HepG2 (cell line): Measurements from ENCODE around the gene GOLGA6C. TPM values are rescaled to one million over a fixed set of nuclear protein-coding genes. Genes with fewer than 3 reads are reported as not detected.

Experiments
- BRD4 ChIP-seq: sonication (generic); formaldehyde crosslinking; IDR thresholded peaks from 2 replicates; pipeline ENCODE4 v1.4.0; 2020; ENCODE audit warnings: missing genetic modification reagents
- CENPT ChIP-seq: sonication (generic); formaldehyde crosslinking; IDR thresholded peaks from 2 replicates; pipeline ENCODE4 v1.8.0; 2022; ENCODE audit warnings: low read depth, mild to moderate bottlenecking, moderate library complexity, missing genetic modification reagents
- ESRRA ChIP-seq: sonication (generic); formaldehyde crosslinking; IDR thresholded peaks from 2 replicates; pipeline ENCODE4 v1.5.1; 2020; ENCODE audit warnings: mild to moderate bottlenecking, low read depth, missing genetic modification reagents
- FOXA3 ChIP-seq: IDR thresholded peaks from 2 replicates; pipeline ENCODE4 v1.6.1; 2016; ENCODE audit warnings: missing genetic modification reagents, missing compliant biosample characterization
- HBP1 ChIP-seq: IDR thresholded peaks from 2 replicates; pipeline ENCODE4 v1.6.1; 2016; ENCODE audit warnings: low read depth, control low read depth
- HES4 ChIP-seq: sonication (generic); formaldehyde crosslinking; IDR thresholded peaks from 2 replicates; pipeline ENCODE4 v1.9.0; 2021; ENCODE audit warnings: mild to moderate bottlenecking, missing genetic modification reagents, borderline replicate concordance
- LBX2 ChIP-seq: sonication (generic); formaldehyde crosslinking; IDR thresholded peaks from 2 replicates; pipeline ENCODE4 v1.5.0; 2020; ENCODE audit warnings: missing genetic modification reagents, mild to moderate bottlenecking, borderline replicate concordance
- MED8 ChIP-seq: sonication (generic); formaldehyde crosslinking; IDR thresholded peaks from 2 replicates; pipeline ENCODE4 v1.8.1; 2023; ENCODE audit warnings: mild to moderate bottlenecking, missing genetic modification reagents; ENCODE audit not compliant: insufficient replicate concordance
- MEIS1 ChIP-seq: sonication (generic); formaldehyde crosslinking; IDR thresholded peaks from 2 replicates; pipeline ENCODE4 v1.9.0; 2021; ENCODE audit warnings: mild to moderate bottlenecking, missing genetic modification reagents, moderate library complexity, borderline replicate concordance
- NFE2L2 ChIP-seq: fragments of 150-350 bp; IDR thresholded peaks from 2 replicates; pipeline ENCODE4 v1.6.1; 2014; ENCODE audit warnings: low read length
- NR0B2 ChIP-seq: sonication (generic); formaldehyde crosslinking; IDR thresholded peaks from 2 replicates; pipeline ENCODE4 v1.4.0; 2020; ENCODE audit warnings: mild to moderate bottlenecking, missing genetic modification reagents
- NR2F2 ChIP-seq: IDR thresholded peaks from 2 replicates; pipeline ENCODE4 v1.6.1; 2012; ENCODE audit warnings: low read depth, inconsistent platforms, borderline replicate concordance
- RBFOX2 ChIP-seq: fragments of 200-400 bp; formaldehyde crosslinking; IDR thresholded peaks from 2 replicates; pipeline ENCODE4 v1.6.1; 2017; ENCODE audit warnings: low read depth, mild to moderate bottlenecking, low read length
- RFXANK ChIP-seq: IDR thresholded peaks from 2 replicates; pipeline ENCODE4 v1.6.1; 2016
- TIGD3 ChIP-seq: sonication (generic); formaldehyde crosslinking; IDR thresholded peaks from 2 replicates; pipeline ENCODE4 v1.5.1; 2020; ENCODE audit warnings: mild to moderate bottlenecking, missing genetic modification reagents, borderline replicate concordance
- USF2 ChIP-seq, 2 experiments: sonication (generic) in 1 of 2; formaldehyde crosslinking in 1 of 2; IDR thresholded peaks; 2 replicates each; pipeline versions ENCODE4 v1.5.1 to v1.6.1; 2011 to 2020; ENCODE audit warnings: borderline replicate concordance in 1 of 2, low read depth in 1 of 2, low read length in 1 of 2, mild to moderate bottlenecking in 1 of 2, missing genetic modification reagents in 1 of 2, moderate library complexity in 1 of 2
- ZBTB49 ChIP-seq: sonication (generic); formaldehyde crosslinking; IDR thresholded peaks from 2 replicates; pipeline ENCODE4 v1.4.0; 2020; ENCODE audit warnings: missing genetic modification reagents, borderline replicate concordance
- ZKSCAN8 ChIP-seq: IDR thresholded peaks from 2 replicates; pipeline ENCODE4 v1.6.1; 2016; ENCODE audit warnings: borderline replicate concordance, missing genetic modification reagents, missing compliant biosample characterization
- ZNF12 ChIP-seq: sonication (generic); formaldehyde crosslinking; IDR thresholded peaks from 2 replicates; pipeline ENCODE4 v1.5.0; 2020; ENCODE audit warnings: missing genetic modification reagents
- ZNF282 ChIP-seq: fragments of 450-650 bp; IDR thresholded peaks from 2 replicates; pipeline ENCODE4 v1.6.1; 2018; ENCODE audit not compliant: partially characterized antibody
- ZNF326 ChIP-seq: sonication (generic); formaldehyde crosslinking; IDR thresholded peaks from 2 replicates; pipeline ENCODE4 v1.4.0; 2020; ENCODE audit warnings: missing genetic modification reagents, borderline replicate concordance
- ZNF33B ChIP-seq: sonication (generic); formaldehyde crosslinking; IDR thresholded peaks from 2 replicates; pipeline ENCODE4 v1.5.1; 2020; ENCODE audit warnings: mild to moderate bottlenecking, missing genetic modification reagents
- polyA plus RNA-seq, 8 experiments: library from polyadenylated mRNA; depleted of rRNA in 3 of 8; stranded (reverse) in 7 of 8; unstranded in 1 of 8; fragments of >200 nt; fragmentation: Illumina TruSeq in 4 of 8; extraction: Trizol in 4 of 8; gene quantifications; 2 replicates each; pipeline versions ENCODE4 v1.2.1 to v1.2.3, GENCODE V29; 2011 to 2016; ENCODE audit warnings: low read depth in 4 of 8, missing spikeins in 1 of 8, mixed read lengths in 1 of 8; ENCODE audit not compliant: insufficient read depth in 1 of 8
- total RNA-seq, 5 experiments: library from RNA; depleted of rRNA; stranded (reverse); fragments of >200 nt; fragmentation: Illumina TruSeq; extraction: Trizol; gene quantifications; 2 replicates each; pipeline ENCODE4 v1.2.3, GENCODE V29; 2016; ENCODE audit warnings: low read depth in 1 of 5

The GOLGA6C gene
- total and polyA plus RNA-seq, 2 of the 13 experiments (the other 11 are each of a cell fraction or from before 2014, with no cell fraction given) = not detected

- no peak for TF ChIP-seq USF2 (IDR thresholded peaks at IDR 0.05; ENCODE audit: low read depth, low read length)
- no peak for TF ChIP-seq USF2 (CRISPR knock-in tag; IDR thresholded peaks at IDR 0.05; ENCODE audit: borderline replicate concordance)
- no peak for TF ChIP-seq BRD4 (CRISPR knock-in tag)
- no peak for TF ChIP-seq CENPT (CRISPR knock-in tag)
- no peak for TF ChIP-seq RFXANK (CRISPR knock-in tag)
- TF ChIP-seq ZNF33B = no peak
- no peak for TF ChIP-seq MEIS1 (CRISPR knock-in tag)
- TF ChIP-seq ZNF326 = peak; percentile 78; the same call in 1 of the 2 replicates
- TF ChIP-seq ZKSCAN8 (CRISPR knock-in tag) = no peak
- no peak for TF ChIP-seq MED8 (CRISPR knock-in tag)
- no peak for TF ChIP-seq TIGD3 (CRISPR knock-in tag)
- no peak for TF ChIP-seq HBP1 (CRISPR knock-in tag)
- TF ChIP-seq LBX2 (CRISPR knock-in tag) = no peak
- no peak for TF ChIP-seq HES4
- TF ChIP-seq ZBTB49 (CRISPR knock-in tag) = no peak
- no peak for TF ChIP-seq NR2F2
- TF ChIP-seq FOXA3 (CRISPR knock-in tag) = no peak
- no peak for TF ChIP-seq ZNF12 (CRISPR knock-in tag)
- TF ChIP-seq ESRRA (CRISPR knock-in tag) = no peak
- no peak for TF ChIP-seq NFE2L2
- TF ChIP-seq ZNF282 = no peak
- TF ChIP-seq RBFOX2 = 0 out of 2 replicates have a peak, but pooled peaks have one; percentile 24
- TF ChIP-seq NR0B2 (CRISPR knock-in tag) = 0 out of 2 replicates have a peak, but pooled peaks have one; percentile 38
These were observed 44.3 kb upstream of the GOLGA6C start (continued) for GRCh38 chr15:75213768-75214221.
